ENCODE measurements around the gene POLN.

POLN gene

GRCh38 chr4:2071252-2071911, 170.5 kb downstream of the POLN start:
- Histone ChIP-seq H3K4me3 (ENCODE audit: low read depth, low read length) (no peak overlapping the region), H3K4me1 (ENCODE audit: control insufficient read depth, insufficient read depth, low read length) (peaks cover 11% of the 10 kb centered on the region; the same call in 1 of the 2 replicates), H3K9ac (ENCODE audit: low read depth, low read length) (no peak overlapping the region), H3K27ac (ENCODE audit: low read depth, low read length) (no peak overlapping the region), H3K27me3 (ENCODE audit: control insufficient read depth, insufficient read depth, low read length) (no peaks in the 10 kb centered on the region), H3K36me3 (ENCODE audit: control insufficient read depth, insufficient read depth, low read length) (no peaks in the 10 kb centered on the region), H3K9me3 (ENCODE audit: control insufficient read depth, insufficient read depth, low read length) (no peaks in the 10 kb centered on the region)

GRCh38 chr4:2070421-2071251, 171.3 kb downstream of the POLN start:
- Histone ChIP-seq H3K9me3 (ENCODE audit: control insufficient read depth, insufficient read depth, low read length) (no peaks in the 10 kb centered on the region), H3K4me3 (ENCODE audit: low read depth, low read length) (no peak overlapping the region), H3K4me1 (ENCODE audit: control insufficient read depth, insufficient read depth, low read length) (peaks cover 11% of the 10 kb centered on the region; the same call in 1 of the 2 replicates), H3K36me3 (ENCODE audit: control insufficient read depth, insufficient read depth, low read length) (no peaks in the 10 kb centered on the region), H3K27me3 (ENCODE audit: control insufficient read depth, insufficient read depth, low read length) (no peaks in the 10 kb centered on the region), H3K27ac (ENCODE audit: low read depth, low read length) (no peak overlapping the region), H3K9ac (ENCODE audit: low read depth, low read length) (no peak overlapping the region)

DNA sequence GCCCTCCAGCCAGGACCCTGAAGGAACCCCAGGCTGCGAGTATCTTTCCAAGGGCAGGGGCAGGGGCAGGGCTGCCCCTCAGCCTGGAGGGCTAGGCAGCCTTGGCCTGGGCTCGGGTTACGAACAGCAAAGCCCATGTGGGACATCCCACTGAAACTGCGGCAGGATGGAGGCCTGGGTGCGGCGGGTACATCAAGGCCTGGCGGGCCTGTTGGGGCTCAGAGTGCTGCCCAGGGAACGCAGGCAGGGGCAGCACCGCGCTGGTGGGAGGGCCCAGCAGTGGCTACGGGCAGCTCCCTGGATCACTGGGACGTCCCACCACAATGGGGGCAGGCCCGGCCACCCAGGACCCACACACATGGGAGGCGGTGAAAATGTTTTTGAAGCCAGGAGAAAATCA, 171.9 kb downstream of the POLN start:
- H3K9ac ChIP-seq (ENCODE audit: low read depth, low read length) = no peak overlapping the region
- H3K4me1 ChIP-seq (ENCODE audit: control insufficient read depth, insufficient read depth, low read length) = peaks cover 11% of the 10 kb centered on the region; the same call in 1 of the 2 replicates
- no peaks in the 10 kb centered on the region for H3K36me3 ChIP-seq (ENCODE audit: control insufficient read depth, insufficient read depth, low read length)
- no peaks in the 10 kb centered on the region for H3K27me3 ChIP-seq (ENCODE audit: control insufficient read depth, insufficient read depth, low read length)
- no peaks in the 10 kb centered on the region for H3K9me3 ChIP-seq (ENCODE audit: control insufficient read depth, insufficient read depth, low read length)
- no peak overlapping the region for H3K4me3 ChIP-seq (ENCODE audit: low read depth, low read length)
- no peak overlapping the region for H3K27ac ChIP-seq (ENCODE audit: low read depth, low read length)

GRCh38 chr4:2069161-2069971, 172.6 kb downstream of the POLN start:
- Histone ChIP-seq H3K4me1 (ENCODE audit: control insufficient read depth, insufficient read depth, low read length) (peaks cover 11% of the 10 kb centered on the region; the same call in 1 of the 2 replicates), H3K9me3 (ENCODE audit: control insufficient read depth, insufficient read depth, low read length) (no peaks in the 10 kb centered on the region), H3K27ac (ENCODE audit: low read depth, low read length) (no peak overlapping the region), H3K9ac (ENCODE audit: low read depth, low read length) (no peak overlapping the region), H3K36me3 (ENCODE audit: control insufficient read depth, insufficient read depth, low read length) (no peaks in the 10 kb centered on the region), H3K27me3 (ENCODE audit: control insufficient read depth, insufficient read depth, low read length) (no peaks in the 10 kb centered on the region), H3K4me3 (ENCODE audit: low read depth, low read length) (no peak overlapping the region)

GRCh38 chr4:2068566-2068965, 173.4 kb downstream of the POLN start:
- no peaks in the 10 kb centered on the region for H3K36me3 ChIP-seq (ENCODE audit: control insufficient read depth, insufficient read depth, low read length)
- H3K27ac ChIP-seq (ENCODE audit: low read depth, low read length) = no peak overlapping the region
- H3K9ac ChIP-seq (ENCODE audit: low read depth, low read length) = no peak overlapping the region
- H3K27me3 ChIP-seq (ENCODE audit: control insufficient read depth, insufficient read depth, low read length) = no peaks in the 10 kb centered on the region
- peaks cover 11% of the 10 kb centered on the region; the same call in 1 of the 2 replicates for H3K4me1 ChIP-seq (ENCODE audit: control insufficient read depth, insufficient read depth, low read length)
- H3K9me3 ChIP-seq (ENCODE audit: control insufficient read depth, insufficient read depth, low read length) = no peaks in the 10 kb centered on the region
- H3K4me3 ChIP-seq (ENCODE audit: low read depth, low read length) = no peak overlapping the region

DNA sequence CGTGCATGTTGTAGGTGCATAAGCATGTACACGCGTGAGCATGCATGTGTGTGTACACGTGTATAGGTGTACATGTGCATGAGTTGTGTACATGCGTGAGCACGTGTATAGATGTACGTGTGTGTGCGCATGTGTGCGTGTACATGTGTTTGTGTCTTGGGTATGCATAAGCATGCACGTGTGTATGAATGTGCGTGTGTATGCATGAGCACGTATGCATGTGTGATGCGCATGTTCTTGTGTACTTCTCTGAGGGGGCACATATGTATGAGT, 173.8 kb downstream of the POLN start:
- Histone ChIP-seq H3K4me1 (ENCODE audit: control insufficient read depth, insufficient read depth, low read length) (peaks cover 11% of the 10 kb centered on the region; the same call in 1 of the 2 replicates), H3K4me3 (ENCODE audit: low read depth, low read length) (no peak overlapping the region)

DNA sequence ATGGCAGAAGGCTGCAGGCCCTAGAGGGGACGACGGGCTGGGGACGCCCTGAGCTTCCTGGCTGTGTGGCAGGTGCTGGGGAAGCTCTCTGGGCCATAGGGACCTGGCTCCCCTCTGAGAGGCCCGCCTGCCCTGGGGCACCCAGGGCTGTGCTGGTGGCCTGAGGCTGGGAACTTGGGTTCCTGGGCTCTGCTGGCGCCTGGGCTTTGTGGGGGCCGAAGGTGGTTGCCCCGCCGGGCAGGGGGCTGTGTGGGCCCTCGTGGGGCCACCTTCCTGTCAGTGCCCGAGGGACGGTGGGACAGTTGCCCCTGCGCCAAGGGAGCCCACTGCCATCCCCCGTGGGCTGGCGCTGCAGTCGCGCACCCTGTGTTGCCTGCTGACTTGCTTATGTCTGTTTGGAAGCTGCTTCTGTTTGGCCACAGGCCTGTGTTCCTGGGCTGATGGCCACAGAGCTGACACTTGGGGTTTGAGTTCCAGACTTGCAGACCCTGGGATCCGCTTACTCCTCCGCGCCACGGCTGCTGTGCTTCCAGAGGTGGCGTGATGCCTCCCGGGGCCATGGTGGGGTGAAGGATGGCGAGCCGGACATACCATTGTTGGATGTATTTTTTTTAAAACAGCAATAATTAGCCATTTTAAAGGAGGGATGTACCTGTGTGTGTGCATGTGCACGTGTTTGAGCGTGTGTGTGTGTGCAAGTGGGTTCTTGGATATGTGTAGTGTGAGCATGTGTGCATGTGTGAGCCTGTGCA, 174.3 kb downstream of the POLN start:
- Histone ChIP-seq H3K36me3 (ENCODE audit: control insufficient read depth, insufficient read depth, low read length) (no peaks in the 10 kb centered on the region), H3K4me3 (ENCODE audit: low read depth, low read length) (no peak overlapping the region), H3K27ac (ENCODE audit: low read depth, low read length) (no peak overlapping the region), H3K9me3 (ENCODE audit: control insufficient read depth, insufficient read depth, low read length) (no peaks in the 10 kb centered on the region), H3K9ac (ENCODE audit: low read depth, low read length) (no peak overlapping the region), H3K27me3 (ENCODE audit: control insufficient read depth, insufficient read depth, low read length) (no peaks in the 10 kb centered on the region), H3K4me1 (ENCODE audit: control insufficient read depth, insufficient read depth, low read length) (peaks cover 11% of the 10 kb centered on the region; the same call in 1 of the 2 replicates)

More for the DNA sequence above, 173.8 kb downstream of the POLN start:
- Histone ChIP-seq H3K9ac (ENCODE audit: low read depth, low read length) (no peak overlapping the region), H3K27me3 (ENCODE audit: control insufficient read depth, insufficient read depth, low read length) (no peaks in the 10 kb centered on the region), H3K9me3 (ENCODE audit: control insufficient read depth, insufficient read depth, low read length) (no peaks in the 10 kb centered on the region), H3K36me3 (ENCODE audit: control insufficient read depth, insufficient read depth, low read length) (no peaks in the 10 kb centered on the region), H3K27ac (ENCODE audit: low read depth, low read length) (no peak overlapping the region)

DNA sequence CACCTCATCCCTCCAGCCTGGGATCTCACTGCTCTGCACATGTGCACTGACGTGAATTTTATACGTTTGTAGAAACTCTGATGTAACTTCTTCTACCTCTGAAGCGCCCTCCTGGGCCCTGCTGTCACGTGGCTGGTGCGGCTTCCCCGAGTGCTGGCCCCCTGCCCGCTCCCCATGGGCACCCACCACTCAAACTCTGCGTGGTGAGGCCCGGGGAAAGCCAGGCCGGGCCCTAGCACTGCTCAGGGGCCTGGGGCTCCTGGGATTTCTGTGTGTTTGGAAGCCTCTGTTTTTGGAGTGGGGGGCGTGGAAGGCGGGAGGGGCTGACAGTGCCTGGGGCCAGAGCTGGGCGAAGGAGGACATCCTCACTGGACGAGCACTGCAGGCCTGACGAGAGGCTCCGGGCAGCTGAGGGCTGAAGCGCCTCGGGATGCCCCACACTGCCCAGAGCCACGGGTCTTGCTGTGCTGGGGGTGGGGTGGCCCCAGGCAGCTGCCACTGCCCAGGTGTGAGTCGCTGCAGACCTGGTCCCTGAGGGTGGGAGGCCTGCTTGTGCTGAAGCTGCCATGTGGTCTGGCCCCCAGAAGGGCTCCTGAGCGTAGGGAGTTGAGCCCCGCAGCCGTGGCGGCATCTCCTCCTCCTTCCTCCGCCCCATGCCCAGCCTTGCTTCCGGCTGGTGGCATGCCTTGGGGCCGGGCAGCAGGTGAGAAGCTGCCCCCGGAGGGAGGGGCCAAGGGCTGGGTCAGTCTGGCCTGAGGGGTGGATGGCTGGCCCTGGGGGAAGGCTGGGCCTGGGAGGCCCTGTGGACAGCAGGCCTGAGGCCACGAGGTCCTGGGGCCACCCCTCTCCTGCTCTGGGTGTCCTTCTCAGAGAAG, 175.1 kb downstream of the POLN start:
- no peaks in the 10 kb centered on the region for H3K36me3 ChIP-seq (ENCODE audit: control insufficient read depth, insufficient read depth, low read length)
- H3K4me3 ChIP-seq (ENCODE audit: low read depth, low read length) = no peak overlapping the region
- no peaks in the 10 kb centered on the region for H3K9me3 ChIP-seq (ENCODE audit: control insufficient read depth, insufficient read depth, low read length)
- H3K9ac ChIP-seq (ENCODE audit: low read depth, low read length) = no peak overlapping the region
- peaks cover 6% of the 10 kb centered on the region; the same call in 1 of the 2 replicates for H3K4me1 ChIP-seq (ENCODE audit: control insufficient read depth, insufficient read depth, low read length)
- H3K27me3 ChIP-seq (ENCODE audit: control insufficient read depth, insufficient read depth, low read length) = peaks cover 5% of the 10 kb centered on the region
- H3K27ac ChIP-seq (ENCODE audit: low read depth, low read length) = no peak overlapping the region

- no peaks in the 10 kb centered on the region for H3K9me3 ChIP-seq (ENCODE audit: control insufficient read depth, insufficient read depth, low read length)
- no peak overlapping the region for H3K9ac ChIP-seq (ENCODE audit: low read depth, low read length)
- H3K4me3 ChIP-seq (ENCODE audit: low read depth, low read length) = no peak overlapping the region
- no peaks in the 10 kb centered on the region for H3K36me3 ChIP-seq (ENCODE audit: control insufficient read depth, insufficient read depth, low read length)
- H3K4me1 ChIP-seq (ENCODE audit: control insufficient read depth, insufficient read depth, low read length) = no peaks in the 10 kb centered on the region
- peaks cover 12% of the 10 kb centered on the region for H3K27me3 ChIP-seq (ENCODE audit: control insufficient read depth, insufficient read depth, low read length)
- H3K27ac ChIP-seq (ENCODE audit: low read depth, low read length) = no peak overlapping the region
These were observed 175.8 kb downstream of the POLN start for GRCh38 chr4:2066011-2066551.
